IMR-90 (cell line): Measurements from ENCODE around the gene APPBP2. TPM values are rescaled to one million over a fixed set of nuclear protein-coding genes. Genes with fewer than 3 reads are reported as not detected.
A peak's percentile ranks its signal among the peaks of the same experiment; 100 is the strongest.

Experiments used
- ATAC-seq: fragments of 200-7000 bp; cut with Tn5 transposase; 2 replicates; pipeline ENCODE4 v1.9.1; 2020; ENCODE audit warnings: low read depth, mild to moderate bottlenecking, moderate library complexity
- BruUV-seq: library from RNA; stranded (reverse); fragments of 400-500 nt; replicated peaks from 2 replicates; lab custom pipeline; 2021; lab: Mats Ljungman, UMichigan
- CTCF ChIA-PET: fragments of 300-600 bp; formaldehyde crosslinking; extraction: SDS; loops from one replicate; lab custom pipeline; 2021; ENCODE audit warnings: antibody characterized with exemption; lab: Yijun Ruan, JAX
- POLR2A ChIA-PET: fragments of 300-600 bp; sonication (Branson Sonifier 250); formaldehyde crosslinking; loops from one replicate; lab custom pipeline; 2022; ENCODE audit warnings: antibody characterized with exemption; ENCODE audit not compliant: unreplicated experiment; lab: Charles Lee
- DNase-seq: peaks from one replicate; pipeline ENCODE4 v3.0.0; 2013
- H2AFZ ChIP-seq: replicated peaks from 2 replicates; pipeline ENCODE3; 2013; ENCODE audit warnings: low read length, mild to moderate bottlenecking; ENCODE audit not compliant: poor library complexity
- H2AK5ac ChIP-seq: 2 replicates; pipeline ENCODE4 v1.6.1; 2013; ENCODE audit warnings: low read depth, low read length, inconsistent platforms
- H2AK9ac ChIP-seq: replicated peaks from 2 replicates; pipeline ENCODE3; 2013; ENCODE audit warnings: mild to moderate bottlenecking, low read depth, low read length, moderate library complexity; ENCODE audit not compliant: poor library complexity
- H2BK120ac ChIP-seq: 2 replicates; pipeline ENCODE4 v1.6.1; 2013; ENCODE audit warnings: low read depth, low read length, inconsistent platforms
- H2BK15ac ChIP-seq: 3 replicates; pipeline ENCODE4 v1.6.1; 2013; ENCODE audit warnings: low read depth, low read length, inconsistent platforms
- H2BK20ac ChIP-seq: 2 replicates; pipeline ENCODE4 v1.6.1; 2013; ENCODE audit warnings: low read depth, mild to moderate bottlenecking, inconsistent platforms, low read length, moderate library complexity
- H2BK5ac ChIP-seq: 2 replicates; pipeline ENCODE4 v1.6.1; 2013; ENCODE audit warnings: mild to moderate bottlenecking, low read depth, low read length, inconsistent platforms; ENCODE audit not compliant: poor library complexity, severe bottlenecking
- H3K14ac ChIP-seq: replicated peaks from 2 replicates; pipeline ENCODE4 v1.6.1; 2013; ENCODE audit warnings: low read depth, low read length, inconsistent platforms
- H3K18ac ChIP-seq: 2 replicates; pipeline ENCODE4 v1.6.1; 2013; ENCODE audit warnings: low read depth, low read length, control low read depth
- H3K23ac ChIP-seq: 2 replicates; pipeline ENCODE4 v1.6.1; 2013; ENCODE audit warnings: low read depth, low read length, inconsistent platforms
- H3K27ac ChIP-seq: 2 replicates; pipeline ENCODE4 v1.5.1; 2013; ENCODE audit warnings: mild to moderate bottlenecking, control low read depth, low read length; ENCODE audit not compliant: insufficient read depth
- H3K27me3 ChIP-seq: 2 replicates; pipeline ENCODE4 v1.6.1; 2013; ENCODE audit warnings: low read length; ENCODE audit not compliant: control insufficient read depth, insufficient read depth
- H3K36me3 ChIP-seq: 2 replicates; pipeline ENCODE4 v1.6.1; 2013; ENCODE audit warnings: low read length, mixed read lengths; ENCODE audit not compliant: control insufficient read depth, insufficient read depth
- H3K4ac ChIP-seq: 2 replicates; pipeline ENCODE4 v1.6.1; 2013; ENCODE audit warnings: low read depth, low read length, inconsistent platforms
- H3K4me1 ChIP-seq: 2 replicates; pipeline ENCODE4 v1.6.1; 2013; ENCODE audit warnings: low read length, mixed read lengths; ENCODE audit not compliant: control insufficient read depth, insufficient read depth
- H3K4me2 ChIP-seq: 2 replicates; pipeline ENCODE4 v1.6.1; 2013; ENCODE audit warnings: low read depth, mild to moderate bottlenecking, control low read depth, low read length, moderate library complexity
- H3K4me3 ChIP-seq: 2 replicates; pipeline ENCODE4 v1.5.1; 2013; ENCODE audit warnings: low read depth, mild to moderate bottlenecking, control low read depth, low read length, moderate library complexity; ENCODE audit not compliant: insufficient read depth
- H3K56ac ChIP-seq: 2 replicates; pipeline ENCODE4 v1.6.1; 2013; ENCODE audit warnings: low read length, inconsistent platforms; ENCODE audit not compliant: insufficient read depth; ENCODE audit errors: extremely low read depth
- H3K79me1 ChIP-seq, 2 experiments: 2 replicates each; pipeline ENCODE4 v1.6.1; 2013; ENCODE audit warnings: low read length in 2 of 2, inconsistent platforms in 1 of 2, low read depth in 1 of 2
- H3K9ac ChIP-seq: 2 replicates; pipeline ENCODE4 v1.6.1; 2013; ENCODE audit warnings: low read depth, low read length, control low read depth
- H3K9me1 ChIP-seq: 2 replicates; pipeline ENCODE4 v1.6.1; 2013; ENCODE audit warnings: low read length, inconsistent platforms; ENCODE audit not compliant: insufficient read depth
- H3K9me3 ChIP-seq: 2 replicates; pipeline ENCODE4 v1.6.1; 2013; ENCODE audit warnings: low read length; ENCODE audit not compliant: control insufficient read depth, insufficient read depth
- H4K20me1 ChIP-seq: 2 replicates; pipeline ENCODE4 v1.6.1; 2013; ENCODE audit warnings: low read length, inconsistent platforms; ENCODE audit not compliant: insufficient read depth
- H4K5ac ChIP-seq: 2 replicates; pipeline ENCODE4 v1.6.1; 2013; ENCODE audit warnings: mild to moderate bottlenecking, low read depth, low read length, control low read depth
- H4K8ac ChIP-seq, 2 experiments: 2 replicates each; pipeline ENCODE4 v1.6.1; 2013; ENCODE audit warnings: low read depth in 2 of 2, low read length in 2 of 2, control low read depth in 1 of 2, inconsistent platforms in 1 of 2
- H4K91ac ChIP-seq: 2 replicates; pipeline ENCODE4 v1.6.1; 2013; ENCODE audit warnings: low read depth, low read length, inconsistent platforms; ENCODE audit not compliant: insufficient read depth
- CHD1 ChIP-seq: IDR thresholded peaks from 2 replicates; pipeline ENCODE4 v1.6.1; 2012; ENCODE audit warnings: low read depth, low read length, improper control_type of control experiment
- CTCF ChIP-seq: conservative IDR thresholded peaks from 2 replicates; pipeline ENCODE4 v1.5.1; 2012; ENCODE audit warnings: mild to moderate bottlenecking, low read depth, low read length, improper control_type of control experiment
- FOS ChIP-seq: fragments of 150-350 bp; IDR thresholded peaks from 2 replicates; pipeline ENCODE4 v1.6.1; 2016; ENCODE audit warnings: low read depth, low read length
- NFE2L2 ChIP-seq: fragments of 150-350 bp; IDR thresholded peaks from 2 replicates; pipeline ENCODE4 v1.6.1; 2016; ENCODE audit warnings: low read depth, mild to moderate bottlenecking, low read length
- POLR2A ChIP-seq: IDR thresholded peaks from 2 replicates; pipeline ENCODE4 v1.6.1; 2012; ENCODE audit warnings: mild to moderate bottlenecking, low read depth, low read length
- RFX5 ChIP-seq: IDR thresholded peaks from 2 replicates; pipeline ENCODE4 v1.8.0; 2012; ENCODE audit warnings: low read depth, mild to moderate bottlenecking, low read length, moderate library complexity
- SMC3 ChIP-seq: fragments of 150-350 bp; IDR thresholded peaks from 2 replicates; pipeline ENCODE4 v1.6.1; 2016; ENCODE audit warnings: low read depth, mild to moderate bottlenecking, antibody characterized with exemption, low read length, moderate library complexity
- WGBS, 2 experiments: methylation state at CpG; one replicate each; pipeline versions ENCODE4 v1.1.5 to v1.1.7; 2013; ENCODE audit warnings: missing lambda C conversion rate in 2 of 2; ENCODE audit not compliant: insufficient read length in 1 of 2; ENCODE audit errors: extremely low coverage in 2 of 2; 5-methylcytosine and 5-hydroxymethylcytosine counted together
- dilution Hi-C: fragments of 300-500 bp; cut with HindIII; formaldehyde crosslinking; loops from one replicate; pipeline ENCODE4 v1.14.3; 2018; ENCODE audit warnings: low sequenced_read_pairs; ENCODE audit not compliant: unreplicated experiment
- in situ Hi-C: fragments of 300-500 bp; cut with MboI; formaldehyde crosslinking; loops from 3 replicates; pipeline ENCODE4 v1.14.3; 2019; ENCODE audit warnings: low sequenced_read_pairs, inconsistent platforms, mixed read lengths
- intact Hi-C: fragments of 100-400 bp; cut with micrococcal nuclease; formaldehyde crosslinking; loops from 2 replicates; pipeline ENCODE4 v1.10.0; 2022
- polyA plus RNA-seq, 3 experiments: library from polyadenylated mRNA; depleted of rRNA; stranded (reverse); fragments of >200 nt; gene quantifications; 2 replicates each; pipeline ENCODE4 v1.2.3, GENCODE V29; 2012; ENCODE audit warnings: low replicate concordance in 1 of 3
- total RNA-seq: library from RNA; depleted of rRNA; stranded (reverse); fragments of >200 nt; gene quantifications from 2 replicates; pipeline ENCODE4 v1.2.3, GENCODE V29; 2012

APPBP2 gene
- total and polyA plus RNA-seq, 2 of the 4 experiments (the other 2 are of a cell fraction) = 12.3 to 93.9 TPM

- no peak for TF ChIP-seq RFX5
- TF ChIP-seq NFE2L2 = no peak
- no peak for TF ChIP-seq CHD1
- no peak for TF ChIP-seq SMC3
Observed at GRCh38 chr17:60535382-60536279, 9.6 kb upstream of the APPBP2 start (continued).

- Histone ChIP-seq H4K5ac (no peak overlapping the region), H3K4ac (no peak overlapping the region; the same call in 1 of the 2 replicates), H3K4me2 (peak overlapping the region; percentile 11; the same call in 1 of the 2 replicates), H2AK5ac (no peak overlapping the region), H3K4me3 (no peak overlapping the region), H2AK9ac (no peak overlapping the region), H4K91ac (no peak overlapping the region), H3K36me3 (no peaks in the 10 kb centered on the region), H3K9ac (no peak overlapping the region), H4K8ac (no peak overlapping the region), H2BK5ac (no peak overlapping the region), H3K9me1 (peaks cover 5% of the 10 kb centered on the region; the same call in 1 of the 2 replicates), H3K27me3 (no peaks in the 10 kb centered on the region), H2BK20ac (peak overlapping the region; percentile 34; the same call in 1 of the 2 replicates), H3K27ac (no peak overlapping the region; the same call in 1 of the 2 replicates), H3K14ac (no peak overlapping the region), H2BK120ac (no peak overlapping the region; the same call in 1 of the 2 replicates), H3K4me1 (peaks cover 19% of the 10 kb centered on the region), H4K20me1 (peaks cover 13% of the 10 kb centered on the region; the same call in 1 of the 2 replicates), H2AFZ (no peak overlapping the region), H3K9me3 (no peaks in the 10 kb centered on the region), H3K79me1 (peaks cover 0 to 3% of the 10 kb centered on the region in 2 experiments; a peak in 1 of 4 replicates), H3K56ac (no peak overlapping the region), H2BK15ac (peak overlapping the region; percentile 49; the same call in 2 of the 3 replicates), H3K18ac (peak overlapping the region; percentile 4; the same call in 1 of the 2 replicates), H3K23ac (no peak overlapping the region)
- TF ChIP-seq POLR2A (no peak), FOS (no peak), CTCF (no peak)
- in situ Hi-C loops = no loop called here
- ChIA-PET CTCF (interaction anchor here (1.6 to 3.2 kb wide), 2 partner anchors 11 to 35 kb away, joined by 4 to 8 read pairs; no protein-coding TSS in a partner anchor), POLR2A (no interaction called here)
- DNase-seq = no peak
- ATAC-seq = no peak
- no TSS peak for BruUV-seq
- intact Hi-C loops = loop anchor here (2.0 kb wide), 1 partner anchor 36 kb away; no protein-coding TSS in a partner anchor
- no CpG with 5 or more reads among the region's 7 CpGs for WGBS, 2 experiments
- dilution Hi-C loops = no loop called here
Observed at GRCh38 chr17:60534613-60535157, 8.6 kb upstream of the APPBP2 start.
